ENCODE data around the gene UGT1A1.

GRCh38 chr2:233778030-233778429 lies 18.0 kb downstream of the UGT1A1 start, which contains the start of gene MROH2A:
- no peak for TF ChIP-seq EZH2 (IDR thresholded peaks at IDR 0.05; ENCODE audit: low read length, unreplicated experiment)
- no peak for TF ChIP-seq EZH2phosphoT487 (IDR thresholded peaks at IDR 0.05; ENCODE audit: borderline replicate concordance, low read length)

Data from PC-3 (cell line).